GM19324 (cell line): ENCODE results near the gene UVRAG.
"Not testable (repeated sequence)": the region's sequence is repeated elsewhere in the genome, so short reads cannot be mapped to it uniquely, and the experiment has no call there.

ENCODE experiments used
- ATAC-seq: cut with Tn5 transposase; IDR thresholded peaks from one replicate; pipeline ENCODE4 v1.9.1; 2021; ENCODE audit warnings: mild to moderate bottlenecking, moderate library complexity; ENCODE audit not compliant: unreplicated experiment, low FRiP score

Gene UVRAG

DNA sequence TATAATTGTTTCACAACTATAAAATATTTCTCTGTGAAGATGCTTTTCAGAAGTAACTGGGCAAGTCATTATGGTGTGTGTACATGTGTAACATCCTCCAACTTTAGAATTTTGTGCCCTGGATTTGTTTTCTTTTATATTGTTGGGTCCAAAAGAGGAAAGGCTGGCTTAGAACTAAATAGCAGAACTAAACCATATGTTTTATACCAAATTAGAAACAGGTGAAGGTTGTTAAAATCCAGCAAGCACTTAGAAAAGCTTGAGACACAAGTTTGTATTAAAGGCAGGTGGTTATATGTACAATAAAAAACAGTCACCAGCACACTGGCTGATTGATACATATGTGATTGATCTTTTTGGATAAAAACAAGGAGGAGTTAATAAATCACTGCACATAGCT lies 232.8 kb downstream of the UVRAG start:
- ATAC-seq, result no peak

DNA sequence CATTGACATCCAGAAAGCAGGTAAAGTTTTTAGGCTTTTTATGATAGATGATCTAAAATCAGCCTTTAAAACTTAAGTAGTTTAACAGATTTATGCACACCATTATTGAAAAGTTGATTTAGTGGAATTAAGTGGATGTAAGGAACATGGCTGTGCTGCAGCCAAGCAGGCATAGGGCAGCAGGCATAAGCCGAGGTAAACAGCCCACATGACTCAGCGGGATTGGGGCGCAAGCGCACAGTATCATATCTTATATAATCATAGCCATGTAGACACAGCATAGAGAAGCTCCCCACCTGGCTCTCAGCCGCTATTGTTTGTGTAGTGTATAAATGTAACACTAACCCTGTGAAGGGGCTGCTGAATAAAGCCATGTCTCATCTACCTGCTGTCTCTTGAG lies 233.8 kb downstream of the UVRAG start:
- ATAC-seq, result no peak

DNA sequence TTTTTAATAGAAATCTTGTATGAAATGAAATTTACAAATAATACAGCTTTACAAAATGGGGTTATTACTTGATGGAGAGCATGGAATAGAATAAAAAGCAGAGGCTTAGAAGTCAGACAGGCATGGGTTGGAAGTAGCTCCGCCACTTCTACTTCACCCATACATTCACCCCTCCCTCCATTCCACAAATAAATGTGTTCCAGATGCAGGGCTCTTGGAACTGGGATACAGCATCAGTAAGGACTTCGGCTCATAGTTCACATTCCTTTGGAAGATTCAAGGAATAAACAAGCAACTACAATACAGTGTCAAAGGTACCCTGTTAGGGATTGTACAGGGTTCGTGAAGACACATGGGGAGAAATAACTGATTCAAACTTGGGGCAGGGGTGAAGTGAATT lies 234.5 kb downstream of the UVRAG start:
- ATAC-seq, result no peak

DNA sequence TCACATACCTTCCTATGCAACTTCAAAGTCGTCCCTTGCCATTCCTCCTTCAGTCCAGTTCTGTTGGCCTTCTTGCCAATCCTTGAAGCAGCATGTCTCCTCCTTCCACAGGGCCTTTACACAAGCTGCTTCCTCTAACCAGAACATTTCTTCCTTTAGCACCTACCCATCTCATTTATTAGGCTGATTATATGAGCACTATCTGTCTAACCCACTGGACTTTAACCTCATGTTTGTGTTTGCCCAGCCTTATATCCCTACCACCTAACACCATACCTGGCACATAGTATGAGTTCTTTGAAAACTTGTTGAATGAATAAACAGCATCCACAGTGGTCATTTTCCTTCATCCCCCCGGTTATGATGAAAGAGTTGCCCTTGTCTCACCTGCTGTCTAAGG lies 236.9 kb downstream of the UVRAG start:
- ATAC-seq, result no peak

DNA sequence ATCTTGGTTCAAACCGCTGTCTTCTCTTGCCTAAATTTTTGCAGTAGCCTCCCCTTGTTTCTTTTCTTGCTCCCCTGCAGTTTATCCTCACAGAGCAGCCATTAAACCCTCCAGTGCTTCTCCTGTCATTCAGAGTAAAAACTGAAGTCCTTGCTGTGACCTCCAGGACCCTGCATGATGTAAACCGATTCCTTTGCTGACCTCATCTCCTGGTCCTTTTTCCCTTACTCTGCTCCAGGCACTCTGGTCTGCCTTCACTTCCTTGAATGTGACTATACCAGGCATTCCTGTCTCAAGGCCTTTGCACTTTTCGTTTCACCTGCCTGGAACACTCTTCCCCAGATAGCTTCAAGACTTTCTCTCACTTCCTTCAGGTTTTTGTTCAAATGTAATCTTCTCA lies 239.3 kb downstream of the UVRAG start:
- ATAC-seq, result no peak

DNA sequence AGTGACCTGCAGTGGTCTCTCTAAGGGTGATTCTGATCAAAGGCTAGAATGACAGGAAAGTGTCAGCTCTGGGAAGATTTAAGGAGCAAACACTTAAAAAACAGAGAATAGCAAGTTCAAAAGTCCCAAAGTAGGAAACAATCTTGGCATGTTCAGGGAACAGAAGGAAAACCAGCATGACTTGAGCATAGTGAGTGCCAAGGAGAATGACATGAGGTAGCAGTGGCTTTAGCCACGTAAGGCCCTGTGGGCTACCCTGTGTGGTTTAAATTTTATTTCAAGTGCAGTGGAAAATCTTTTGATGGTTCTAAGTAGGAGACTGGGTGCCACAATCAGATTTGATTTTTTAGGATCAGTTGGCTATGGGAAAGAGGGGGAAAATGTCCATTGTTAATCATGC lies 241.9 kb downstream of the UVRAG start:
- ATAC-seq, result no peak

DNA sequence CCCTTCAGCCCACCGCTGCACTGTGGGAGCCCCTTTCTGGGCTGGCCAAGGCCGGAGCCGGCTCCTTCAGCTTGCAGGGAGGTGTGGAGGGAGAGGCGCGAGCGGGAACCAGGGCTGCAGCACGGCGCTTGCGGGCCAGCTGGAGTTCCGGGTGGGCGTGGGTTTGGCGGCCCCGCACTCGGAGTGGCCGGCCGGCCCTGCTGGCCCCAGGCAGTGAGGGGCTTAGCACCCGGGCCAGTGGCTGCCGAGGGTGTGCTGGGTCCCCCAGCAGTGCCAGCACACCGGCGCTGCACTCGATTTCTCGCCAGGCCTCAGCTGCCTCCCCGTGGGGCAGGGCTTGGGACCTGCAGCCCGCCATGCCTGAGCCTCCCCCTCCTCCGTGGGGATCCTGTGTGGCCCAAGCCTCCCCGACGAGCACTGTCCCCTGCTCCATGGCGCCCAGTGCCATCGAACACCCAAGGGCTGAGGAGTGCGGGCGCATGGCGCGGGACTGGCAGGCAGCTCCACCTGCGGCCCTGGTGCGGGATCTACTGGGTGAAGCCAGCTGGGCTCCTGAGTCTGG lies 245.5 kb downstream of the UVRAG start:
- not testable (repeated sequence) for ATAC-seq

DNA sequence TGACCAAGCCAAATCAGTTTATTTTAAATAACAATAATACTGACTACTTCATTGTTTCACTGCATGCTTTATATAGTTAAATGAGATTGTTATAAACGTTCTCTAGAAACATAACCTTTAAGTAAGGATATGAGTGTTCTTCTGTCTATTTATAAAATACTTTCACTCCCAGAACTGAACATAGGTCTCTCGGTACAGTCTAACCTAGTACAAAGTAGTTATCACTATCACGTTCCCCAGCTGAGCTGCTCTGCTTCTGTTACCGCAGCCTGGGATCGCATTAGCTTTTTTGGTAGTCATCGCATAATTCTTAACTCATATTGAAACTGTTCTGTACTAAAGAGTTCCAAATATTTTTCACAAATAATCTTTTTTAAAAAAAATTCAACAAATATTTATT lies 247.7 kb downstream of the UVRAG start:
- no peak for ATAC-seq

DNA sequence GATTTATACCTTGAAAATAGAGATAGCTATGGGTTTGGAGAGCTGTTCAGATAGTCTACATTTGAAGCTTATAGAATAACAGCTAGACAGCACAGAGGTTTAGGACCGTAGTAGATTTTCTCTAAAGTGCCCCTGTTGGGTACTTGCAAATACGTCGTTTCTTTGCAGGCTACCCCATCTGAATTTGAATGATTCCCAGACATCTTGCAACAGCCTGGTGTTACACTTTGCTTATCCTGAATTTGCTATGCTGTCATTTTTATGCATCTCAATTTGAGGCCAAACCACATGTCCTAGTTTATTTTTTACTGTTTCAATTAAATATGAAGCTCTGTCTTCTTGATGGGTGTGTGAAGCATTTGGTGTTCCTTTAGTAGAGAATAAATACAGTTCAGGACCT lies 249.2 kb downstream of the UVRAG start:
- ATAC-seq, result no peak

DNA sequence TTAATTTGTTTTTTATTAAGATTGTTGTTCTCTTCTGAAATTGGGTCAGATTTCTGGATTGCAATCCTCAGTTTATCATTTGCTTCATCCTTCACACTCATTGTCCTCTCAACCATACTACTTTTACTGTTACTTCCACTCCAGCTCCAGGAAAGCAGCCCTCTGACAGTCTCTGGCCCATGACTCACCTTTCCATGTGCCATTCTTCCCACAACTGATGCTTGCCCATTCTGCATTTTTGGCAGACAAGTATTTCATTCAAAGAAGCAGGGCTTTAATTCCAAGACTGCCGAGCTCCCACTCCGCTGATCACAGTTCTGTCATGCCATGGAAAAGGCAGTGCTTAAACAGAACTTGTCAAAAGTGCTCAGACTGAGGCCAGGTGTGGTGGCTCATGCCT lies 252.1 kb downstream of the UVRAG start:
- ATAC-seq, result no peak

DNA sequence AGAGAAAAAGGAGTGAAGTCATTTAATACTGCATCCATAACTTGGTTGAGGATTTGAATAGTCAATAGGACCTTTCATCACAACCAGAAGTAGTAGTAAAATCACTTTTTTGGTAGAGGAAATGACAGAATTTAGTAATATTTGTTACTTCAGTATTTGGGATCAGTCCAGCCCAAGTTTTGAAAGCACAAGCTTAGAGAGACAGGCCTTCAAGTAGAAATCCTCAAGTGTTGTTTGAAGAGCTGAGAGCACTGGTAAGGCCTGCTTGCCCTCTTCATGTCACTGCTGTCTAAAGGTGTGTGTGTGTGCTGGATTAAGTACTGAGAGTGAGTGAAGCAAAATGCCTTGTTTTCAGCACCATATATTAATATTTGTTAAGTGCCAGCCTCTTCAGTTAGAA lies 254.0 kb downstream of the UVRAG start:
- no peak for ATAC-seq

DNA sequence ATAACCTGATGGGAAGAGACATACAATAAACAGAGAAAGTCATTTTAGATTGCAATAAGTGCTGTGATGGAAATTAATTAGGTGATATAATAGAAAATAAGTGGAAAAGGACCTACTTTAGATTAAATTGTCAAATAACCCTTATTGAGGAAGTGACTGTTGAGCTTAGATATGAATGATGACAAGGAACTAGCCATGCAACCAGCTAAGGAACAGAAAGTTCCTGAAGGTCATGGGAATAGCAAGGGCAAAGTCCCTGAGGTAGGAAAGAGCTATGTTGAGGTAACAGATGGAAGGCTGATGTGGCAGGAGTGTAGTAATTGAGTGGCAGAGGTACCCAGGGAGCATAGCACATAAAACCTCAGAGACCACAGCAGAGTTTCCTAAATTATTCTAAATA lies 256.1 kb downstream of the UVRAG start:
- ATAC-seq, result no peak

DNA sequence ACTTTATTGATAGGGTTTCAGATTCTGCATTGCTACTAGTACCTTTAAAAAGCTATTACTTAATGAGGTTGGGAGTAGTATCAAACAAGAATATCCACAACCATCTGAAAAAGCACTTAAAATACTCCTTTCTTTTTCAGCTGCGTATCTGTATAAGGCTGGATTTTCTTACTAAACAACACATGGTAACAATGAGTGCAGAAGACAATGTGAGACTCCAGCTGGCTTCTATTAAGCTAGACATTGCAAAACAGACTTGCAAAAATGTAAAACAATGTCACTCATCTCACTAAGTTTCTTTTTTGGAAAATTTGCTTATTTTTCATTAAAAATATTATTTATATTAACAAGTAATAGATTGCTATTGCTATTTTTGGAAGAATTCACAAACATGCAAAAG lies 258.7 kb downstream of the UVRAG start:
- no peak for ATAC-seq

DNA sequence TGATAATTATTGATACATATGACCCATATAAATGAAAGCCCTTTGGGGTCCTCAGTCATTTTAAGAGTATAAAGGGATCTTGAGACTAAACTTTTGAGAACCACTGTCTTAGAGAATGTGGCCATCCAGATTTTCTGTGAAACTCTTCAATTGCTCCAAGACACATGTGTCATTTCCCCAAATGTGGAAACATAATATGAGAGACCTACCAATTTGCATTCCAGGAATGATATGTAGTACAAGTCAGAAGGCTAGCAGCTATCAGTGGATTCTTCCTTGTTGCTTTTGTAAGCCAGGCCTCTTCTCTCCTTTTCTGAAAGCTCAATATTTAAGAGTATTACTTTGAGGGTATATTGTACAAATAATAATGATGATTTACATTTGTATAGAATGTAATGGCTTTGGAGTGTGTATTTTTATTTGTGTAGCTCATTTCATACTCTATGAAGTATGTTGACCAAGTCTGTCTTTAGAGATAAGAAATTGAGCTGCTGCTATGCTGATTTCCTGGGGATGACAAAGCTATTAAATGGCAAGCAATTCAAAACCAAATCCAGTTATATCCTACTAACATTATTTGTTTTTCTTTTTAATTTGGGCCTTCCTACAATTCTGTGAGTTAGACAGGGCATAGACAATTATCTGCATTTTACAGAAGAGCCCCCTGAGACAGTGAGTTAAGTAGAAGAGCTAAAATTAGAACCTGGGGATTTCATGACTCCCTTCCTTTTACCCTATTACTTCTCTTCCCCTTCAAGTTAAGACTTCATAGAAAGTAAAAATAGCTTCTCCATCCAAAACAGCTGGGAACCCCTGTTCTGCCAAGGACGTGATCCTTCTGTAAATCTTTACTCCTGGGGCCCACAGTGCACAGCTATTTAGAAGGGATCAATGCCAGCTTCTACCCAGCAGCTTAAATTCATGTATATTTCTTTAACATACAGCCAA lies 259.4 kb downstream of the UVRAG start:
- no peak for ATAC-seq

DNA sequence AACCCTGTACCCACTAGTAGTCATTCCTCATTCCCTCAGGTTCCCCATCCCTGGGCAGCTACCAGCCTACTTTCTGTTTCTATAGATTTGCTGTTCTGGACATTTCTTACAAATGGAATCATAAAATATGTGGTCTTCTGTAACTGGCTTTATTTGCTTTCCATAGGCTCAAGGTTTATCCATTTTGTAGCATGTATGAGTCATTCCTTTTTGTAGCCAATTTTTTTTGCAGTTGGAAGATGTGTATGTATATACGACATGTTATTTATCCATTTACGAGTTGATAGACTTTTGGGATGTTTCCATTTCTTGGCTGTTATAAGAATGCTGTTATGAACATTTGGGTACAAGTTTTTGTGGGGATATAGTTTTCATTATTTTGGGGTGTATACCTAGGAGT lies 260.7 kb downstream of the UVRAG start:
- no peak for ATAC-seq

DNA sequence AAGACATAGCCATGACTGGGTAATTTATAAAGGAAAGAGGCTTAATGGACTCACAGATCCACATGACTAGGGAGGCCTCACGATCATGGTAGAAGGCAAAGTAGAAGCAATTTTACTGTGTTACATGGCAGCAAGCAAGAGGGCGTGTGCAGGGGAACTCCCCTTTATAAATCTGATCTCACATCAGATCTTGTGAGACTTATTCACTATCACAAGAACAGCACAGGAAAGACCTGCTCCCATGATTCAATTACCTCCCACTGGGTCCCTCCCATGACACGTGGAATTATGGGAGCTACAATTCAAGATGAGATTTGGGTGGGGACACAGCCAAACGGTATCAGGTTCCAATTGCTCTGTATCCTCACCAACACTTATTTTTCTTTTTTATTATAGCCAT lies 261.2 kb downstream of the UVRAG start:
- ATAC-seq, result not testable (repeated sequence)

DNA sequence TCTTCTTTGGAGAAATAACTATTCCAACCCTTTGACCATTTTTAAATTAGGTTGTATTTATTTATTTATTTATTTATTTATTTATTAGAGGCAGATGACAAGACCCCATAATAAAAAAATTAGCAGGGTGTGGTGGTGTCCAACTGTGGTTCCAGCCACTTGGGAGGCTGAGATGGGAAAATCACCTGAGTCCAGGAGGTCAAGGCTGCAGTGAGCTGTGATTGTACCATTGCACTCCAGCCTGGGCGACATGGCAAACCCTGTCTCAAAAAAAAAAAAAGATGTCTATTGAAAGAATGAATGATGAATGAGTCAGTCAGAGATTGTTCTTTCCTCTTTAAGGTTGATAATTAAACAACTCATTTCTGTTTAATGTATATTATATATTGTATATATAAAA lies 261.7 kb downstream of the UVRAG start:
- ATAC-seq, result no peak

DNA sequence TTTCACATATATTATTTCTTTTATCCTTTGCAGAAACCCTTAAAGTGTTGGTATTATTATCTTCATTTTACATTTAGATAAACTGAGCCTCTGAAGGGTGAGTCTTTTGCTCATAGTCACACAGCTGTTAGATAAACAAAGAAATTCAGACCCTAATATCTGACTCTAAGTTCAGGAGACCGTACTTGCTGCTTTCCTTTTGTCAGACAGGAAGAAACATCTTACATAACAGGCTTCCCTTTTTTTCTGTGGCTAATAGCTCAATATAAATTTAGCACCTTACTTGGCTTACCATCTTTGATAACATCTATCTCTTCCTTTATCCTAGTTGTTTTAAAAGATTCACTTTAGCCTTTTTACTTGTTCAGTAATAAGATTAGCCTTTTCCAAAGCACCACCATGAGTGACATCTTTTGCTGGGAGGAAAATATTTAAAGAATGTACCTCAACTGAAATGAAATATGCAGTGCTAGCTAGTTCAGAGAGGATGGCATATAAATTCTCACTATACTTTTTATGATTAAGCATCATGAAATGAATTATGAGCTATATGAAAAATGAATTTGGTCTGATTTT lies 262.7 kb downstream of the UVRAG start:
- ATAC-seq, result no peak

DNA sequence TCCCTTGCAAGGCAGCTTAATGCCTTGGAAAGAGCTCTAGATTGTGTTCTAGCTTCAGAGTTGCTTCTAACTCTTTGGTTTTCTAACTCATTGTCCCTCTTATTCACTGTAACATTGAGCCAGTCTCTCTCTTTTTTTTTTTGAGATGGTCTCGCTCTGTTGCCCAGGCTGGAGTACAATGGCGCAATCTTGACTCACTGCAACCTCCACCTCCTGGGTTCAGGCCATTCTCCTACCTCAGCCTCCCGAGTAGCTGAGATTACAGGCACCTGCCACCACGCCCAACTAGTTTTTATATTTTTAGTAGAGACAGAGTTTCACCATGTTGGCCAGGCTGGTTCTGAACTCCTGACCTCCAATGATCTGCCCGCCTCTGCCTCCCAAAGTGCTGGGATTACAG lies 266.1 kb downstream of the UVRAG start:
- ATAC-seq, result not testable (repeated sequence)

DNA sequence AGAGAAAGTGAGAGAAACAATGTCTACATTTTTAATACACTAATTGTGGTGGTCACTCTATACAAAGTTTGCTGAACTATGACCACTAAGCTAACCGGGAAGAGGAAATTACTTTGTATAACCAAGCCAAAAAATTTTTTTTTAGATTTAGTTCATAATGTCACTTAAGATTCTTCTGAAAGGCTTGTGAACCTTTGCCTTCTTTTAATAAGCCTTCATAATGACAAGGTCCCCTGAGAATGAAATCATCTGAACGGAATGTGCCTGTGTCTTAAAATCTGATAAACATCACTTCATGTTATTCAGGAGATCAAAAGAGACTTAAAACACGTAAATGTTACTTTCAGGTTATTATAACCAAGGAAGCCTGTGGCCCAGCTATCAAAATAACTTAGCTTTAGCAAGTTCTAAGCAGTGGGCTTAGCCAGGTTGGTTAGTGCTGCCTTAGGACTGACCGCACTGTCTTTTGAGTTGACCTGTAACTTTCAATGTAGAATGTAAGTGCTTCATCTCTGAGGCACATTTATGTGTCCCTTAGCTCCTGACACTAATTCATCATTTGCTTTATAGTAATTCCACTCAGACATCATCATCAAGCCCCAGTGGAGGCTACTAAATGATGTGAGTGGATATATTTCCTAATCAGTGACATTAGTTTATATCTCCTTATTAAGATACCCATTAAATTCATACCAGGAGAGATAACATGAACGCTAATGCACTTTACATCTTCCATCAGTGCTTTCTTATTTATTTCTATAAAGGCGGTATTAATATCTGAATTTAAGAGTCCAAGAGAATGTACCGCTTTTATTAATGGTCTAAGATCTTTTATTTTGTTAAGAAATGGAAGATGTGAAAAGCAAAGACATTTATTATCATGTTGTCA lies 268.8 kb downstream of the UVRAG start:
- no peak for ATAC-seq

DNA sequence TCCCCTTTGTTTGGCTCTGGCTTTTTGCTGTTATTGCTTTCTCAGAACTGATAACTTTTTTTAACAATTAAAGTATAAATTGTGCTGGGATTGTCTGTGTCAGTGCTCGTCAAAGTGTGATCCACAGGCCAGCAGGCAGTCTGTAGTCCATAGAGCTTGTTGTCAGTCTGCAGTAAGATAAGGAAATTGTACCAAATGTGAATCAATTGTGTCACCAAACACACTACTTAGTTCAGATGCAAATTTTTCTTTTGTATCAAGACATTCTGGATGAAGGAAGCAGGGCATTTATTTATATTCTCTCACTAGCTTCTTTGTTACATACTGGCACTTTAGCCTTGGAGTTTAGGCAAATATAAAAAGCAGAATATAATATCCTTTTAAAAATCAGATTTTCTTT lies 270.3 kb downstream of the UVRAG start:
- no peak for ATAC-seq
